ENCODE measurements around the gene REG3A.

- peak; percentile 16 for TF ChIP-seq CTCF (conservative IDR thresholded peaks at IDR 0.05)
- TF ChIP-seq ZFX (IDR thresholded peaks at IDR 0.05), result no peak
Measured at GRCh38 chr2:79131687-79132086, 27.9 kb downstream of the REG3A start.
